HepG2 (cell line): ENCODE measurements around the gene SPIRE1. TPM values are rescaled to one million over a fixed set of nuclear protein-coding genes. Genes with fewer than 3 reads are reported as not detected.
A peak's percentile ranks its signal among the peaks of the same experiment; 100 is the strongest.

Source experiments
- ARID5B ChIP-seq: IDR thresholded peaks from 2 replicates; pipeline ENCODE4 v1.4.0; 2020; ENCODE audit warnings: mild to moderate bottlenecking, missing genetic modification reagents
- CEBPG ChIP-seq: IDR thresholded peaks from 2 replicates; pipeline ENCODE4 v1.6.1; 2016
- DPF2 ChIP-seq: sonication (generic); formaldehyde crosslinking; IDR thresholded peaks from 2 replicates; pipeline ENCODE4 v1.4.0; 2020; ENCODE audit warnings: mild to moderate bottlenecking, low read depth, missing genetic modification reagents, borderline replicate concordance
- ELF3 ChIP-seq: IDR thresholded peaks from 2 replicates; pipeline ENCODE4 v1.6.1; 2016; ENCODE audit warnings: missing genetic modification reagents, missing compliant biosample characterization
- GTF2F1 ChIP-seq: fragments of 150-350 bp; IDR thresholded peaks from 2 replicates; pipeline ENCODE4 v1.6.1; 2014; ENCODE audit warnings: low read length
- HBP1 ChIP-seq: IDR thresholded peaks from 2 replicates; pipeline ENCODE4 v1.6.1; 2016; ENCODE audit warnings: low read depth, control low read depth
- KAT8 ChIP-seq: IDR thresholded peaks from 2 replicates; pipeline ENCODE4 v1.6.1; 2016; ENCODE audit warnings: missing genetic modification reagents, missing compliant biosample characterization
- MATR3 ChIP-seq: sonication (generic); formaldehyde crosslinking; IDR thresholded peaks from 2 replicates; pipeline ENCODE4 v1.4.0; 2020; ENCODE audit warnings: missing genetic modification reagents
- MAX ChIP-seq: IDR thresholded peaks from 2 replicates; pipeline ENCODE4 v1.6.1; 2012; ENCODE audit warnings: inconsistent platforms
- NRL ChIP-seq: sonication (generic); formaldehyde crosslinking; IDR thresholded peaks from 2 replicates; pipeline ENCODE4 v1.5.0; 2020; ENCODE audit warnings: missing genetic modification reagents, mild to moderate bottlenecking, moderate library complexity, borderline replicate concordance
- REST ChIP-seq, 2 experiments: IDR thresholded peaks; 2 replicates each; pipeline ENCODE4 v1.6.1; 2011 to 2012; ENCODE audit warnings: low read length in 2 of 2, borderline replicate concordance in 1 of 2, low read depth in 1 of 2, mild to moderate bottlenecking in 1 of 2, moderate library complexity in 1 of 2
- SRSF4 ChIP-seq: fragments of 200-400 bp; formaldehyde crosslinking; IDR thresholded peaks from one replicate; pipeline ENCODE4 v1.6.1; 2018; ENCODE audit warnings: mild to moderate bottlenecking, low read depth, low read length, moderate library complexity; ENCODE audit not compliant: poor library complexity, severe bottlenecking
- ZBTB20 ChIP-seq: sonication (generic); formaldehyde crosslinking; IDR thresholded peaks from 2 replicates; pipeline ENCODE4 v1.8.1; 2023; ENCODE audit warnings: missing genetic modification reagents, low read depth, mild to moderate bottlenecking, borderline replicate concordance
- ZFAT ChIP-seq: sonication (generic); formaldehyde crosslinking; conservative IDR thresholded peaks from 2 replicates; pipeline ENCODE4 v1.8.1; 2023; ENCODE audit warnings: missing genetic modification reagents, inconsistent platforms
- ZNF225 ChIP-seq: sonication (generic); formaldehyde crosslinking; IDR thresholded peaks from 2 replicates; pipeline ENCODE4 v1.4.0; 2020; ENCODE audit warnings: mild to moderate bottlenecking, missing genetic modification reagents
- ZNF24 ChIP-seq: fragments of 450-650 bp; IDR thresholded peaks from 2 replicates; pipeline ENCODE4 v1.6.1; 2017; ENCODE audit warnings: antibody characterized with exemption, mild to moderate bottlenecking
- ZNF282 ChIP-seq: fragments of 450-650 bp; IDR thresholded peaks from 2 replicates; pipeline ENCODE4 v1.6.1; 2018; ENCODE audit not compliant: partially characterized antibody
- ZNF383 ChIP-seq: sonication (generic); formaldehyde crosslinking; IDR thresholded peaks from 2 replicates; pipeline ENCODE4 v1.4.0; 2020; ENCODE audit warnings: missing genetic modification reagents, mild to moderate bottlenecking, borderline replicate concordance
- ZNF616 ChIP-seq: sonication (generic); formaldehyde crosslinking; IDR thresholded peaks from 2 replicates; pipeline ENCODE4 v1.5.0; 2020; ENCODE audit warnings: low read depth, mild to moderate bottlenecking, missing genetic modification reagents
- polyA plus RNA-seq, 8 experiments: library from polyadenylated mRNA; depleted of rRNA in 3 of 8; stranded (reverse) in 7 of 8; unstranded in 1 of 8; fragments of >200 nt; fragmentation: Illumina TruSeq in 4 of 8; extraction: Trizol in 4 of 8; gene quantifications; 2 replicates each; pipeline versions ENCODE4 v1.2.1 to v1.2.3, GENCODE V29; 2011 to 2016; ENCODE audit warnings: low read depth in 4 of 8, missing spikeins in 1 of 8, mixed read lengths in 1 of 8; ENCODE audit not compliant: insufficient read depth in 1 of 8
- total RNA-seq, 5 experiments: library from RNA; depleted of rRNA; stranded (reverse); fragments of >200 nt; fragmentation: Illumina TruSeq; extraction: Trizol; gene quantifications; 2 replicates each; pipeline ENCODE4 v1.2.3, GENCODE V29; 2016; ENCODE audit warnings: low read depth in 1 of 5
- TF ChIP-seq, protein P1 (sequence below): IDR thresholded peaks from 2 replicates; pipeline ENCODE4 v1.6.1; 2016

The SPIRE1 gene
- total and polyA plus RNA-seq, 2 of the 13 experiments (the other 11 are each of a cell fraction or from before 2014, with no cell fraction given), result 9.9 to 21.3 TPM

DNA sequence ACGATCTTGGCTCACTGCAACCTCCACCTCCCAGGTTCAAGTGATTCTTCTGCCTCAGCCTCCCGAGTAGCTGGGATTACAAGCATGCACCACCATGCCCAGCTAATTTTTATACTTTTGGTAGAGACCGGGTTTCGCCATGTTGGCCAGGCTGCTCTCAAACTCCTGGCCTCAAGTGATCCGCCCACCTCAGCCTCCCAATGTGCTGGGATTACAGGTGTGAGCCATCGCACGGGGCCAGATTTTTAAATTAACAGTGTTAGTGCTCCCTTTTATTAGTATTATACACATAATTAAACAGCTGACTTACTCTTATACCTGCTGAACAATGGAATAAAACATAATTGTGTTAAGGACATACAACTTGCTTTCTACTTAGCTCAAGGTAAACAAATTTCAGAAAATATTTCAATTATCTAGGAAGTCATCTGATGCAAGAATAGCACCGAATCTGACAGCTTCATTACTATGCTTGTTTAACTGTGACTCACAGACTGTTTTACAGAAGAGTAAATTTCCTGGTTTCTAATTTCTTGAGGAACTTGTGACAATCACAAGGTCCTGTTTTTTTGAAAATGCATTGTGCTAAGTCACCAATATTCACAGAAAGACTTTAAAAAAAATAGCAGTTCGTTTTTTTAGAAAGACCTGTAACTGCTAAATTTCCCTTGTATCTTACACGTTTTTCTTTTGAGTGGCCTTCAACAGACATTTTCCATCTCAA, 51.2 kb downstream of the SPIRE1 start (continued):
- TF ChIP-seq MATR3 (CRISPR knock-in tag), result no peak
- no peak for TF ChIP-seq ZNF616 (CRISPR knock-in tag)
- no peak for TF ChIP-seq ZNF383 (CRISPR knock-in tag)
- no peak for TF ChIP-seq HBP1 (CRISPR knock-in tag)
- peak; percentile 36; the same call in 1 of the 2 replicates for TF ChIP-seq ARID5B (CRISPR knock-in tag)
- TF ChIP-seq KAT8, result no peak
- TF ChIP-seq ZNF24, result no peak
- TF ChIP-seq ZFAT, result no peak
- no peak for TF ChIP-seq REST (IDR thresholded peaks at IDR 0.05; ENCODE audit: borderline replicate concordance in 1 of 2, low read depth in 1 of 2, low read length in 2 of 2)
- no peak for TF ChIP-seq NRL (CRISPR knock-in tag)
- peak; percentile 66 for TF ChIP-seq CEBPG (CRISPR knock-in tag)
- no peak for TF ChIP-seq ZNF282
- TF ChIP-seq, protein P1, sequence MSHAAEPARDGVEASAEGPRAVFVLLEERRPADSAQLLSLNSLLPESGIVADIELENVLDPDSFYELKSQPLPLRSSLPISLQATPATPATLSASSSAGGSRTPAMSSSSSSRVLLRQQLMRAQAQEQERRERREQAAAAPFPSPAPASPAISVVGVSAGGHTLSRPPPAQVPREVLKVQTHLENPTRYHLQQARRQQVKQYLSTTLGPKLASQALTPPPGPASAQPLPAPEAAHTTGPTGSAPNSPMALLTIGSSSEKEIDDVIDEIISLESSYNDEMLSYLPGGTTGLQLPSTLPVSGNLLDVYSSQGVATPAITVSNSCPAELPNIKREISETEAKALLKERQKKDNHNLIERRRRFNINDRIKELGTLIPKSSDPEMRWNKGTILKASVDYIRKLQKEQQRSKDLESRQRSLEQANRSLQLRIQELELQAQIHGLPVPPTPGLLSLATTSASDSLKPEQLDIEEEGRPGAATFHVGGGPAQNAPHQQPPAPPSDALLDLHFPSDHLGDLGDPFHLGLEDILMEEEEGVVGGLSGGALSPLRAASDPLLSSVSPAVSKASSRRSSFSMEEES (CRISPR knock-in tag), result peak; percentile 25; the same call in 1 of the 2 replicates
- no peak for TF ChIP-seq DPF2
- no peak for TF ChIP-seq ZNF225 (CRISPR knock-in tag)
- TF ChIP-seq MAX, result no peak
- peak; percentile 72 for TF ChIP-seq ELF3 (CRISPR knock-in tag)
- TF ChIP-seq SRSF4, result no peak
- no peak for TF ChIP-seq GTF2F1
- TF ChIP-seq ZBTB20, result no peak
